Hepatocyte (in vitro differentiated cells): ENCODE data around the gene FCHSD2.
"Not testable (repeated sequence)": the region's sequence is repeated elsewhere in the genome, so short reads cannot be mapped to it uniquely, and the experiment has no call there.

Experiments
- CTCF ChIP-seq: fragments of 200-600 bp; sonication (generic); IDR thresholded peaks from 2 replicates; pipeline ENCODE4 v1.5.1; 2016; ENCODE audit warnings: antibody characterized with exemption, mild to moderate bottlenecking; ENCODE audit not compliant: poor library complexity
- EZH2 ChIP-seq: fragments of 200-600 bp; sonication (generic); IDR thresholded peaks from 2 replicates; pipeline ENCODE4 v1.6.1; 2016; ENCODE audit warnings: antibody characterized with exemption, mild to moderate bottlenecking, borderline replicate concordance
- EZH2phosphoT487 ChIP-seq: fragments of 200-600 bp; sonication (generic); IDR thresholded peaks from one replicate; pipeline ENCODE4 v1.6.1; 2018; ENCODE audit warnings: antibody characterized with exemption, mild to moderate bottlenecking, low read depth, moderate library complexity; ENCODE audit not compliant: unreplicated experiment, severe bottlenecking

- TF ChIP-seq CTCF, EZH2, EZH2phosphoT487: not testable (repeated sequence)
These were observed 9.8 kb downstream of the FCHSD2 start for GRCh38 chr11:73132349-73132748.
